Activated CD8-positive, alpha-beta memory T cell treated with anti-CD3 and anti-CD28 coated beads, Interleukin-2, amount 50 U/mL, for 24 hours (primary cell): ENCODE data around the gene DNAJC11.
A peak's percentile ranks its signal among the peaks of the same experiment; 100 is the strongest.

Experiments used
- DNase-seq: peaks from one replicate; pipeline ENCODE4 v3.0.0-alpha.2; 2020; ENCODE audit errors: extremely low read depth

Gene DNAJC11

GRCh38 chr1:6624710-6625583 lies 76.7 kb downstream of the DNAJC11 start, which contains the start of gene THAP3:
Gene THAP3, plus strand, starts transcription at chr1:6624868. Its CDS starts 351 bp downstream, at chr1:6625219.
- DNase-seq, result peak; percentile 54

GRCh38 chr1:6623269-6623965 lies 78.2 kb downstream of the DNAJC11 start:
- DNase-seq, result no peak

- DNase-seq, result no peak
Observed at GRCh38 chr1:6622396-6623152, 79.0 kb downstream of the DNAJC11 start.

- DNase-seq, result no peak
Observed at GRCh38 chr1:6621429-6622391, 79.9 kb downstream of the DNAJC11 start.

- no peak for DNase-seq
Observed at GRCh38 chr1:6619045-6619444, 82.6 kb downstream of the DNAJC11 start.

GRCh38 chr1:6614929-6615785 lies 86.5 kb downstream of the DNAJC11 start:
- no peak for DNase-seq

GRCh38 chr1:6614019-6614928 lies 87.3 kb downstream of the DNAJC11 start:
- DNase-seq, result no peak

GRCh38 chr1:6613361-6614018 lies 88.1 kb downstream of the DNAJC11 start, which contains the start of gene PHF13:
Gene PHF13, plus strand, starts transcription at chr1:6613731. Its CDS starts 336 bp downstream, at chr1:6614067.
- peak; percentile 98 for DNase-seq

GRCh38 chr1:6612641-6613360 lies 88.8 kb downstream of the DNAJC11 start:
- DNase-seq, result no peak

- no peak for DNase-seq
Observed at GRCh38 chr1:6603915-6604558, 97.6 kb downstream of the DNAJC11 start.

- DNase-seq, result peak; percentile 20
Observed at GRCh38 chr1:6603238-6603914, 98.2 kb downstream of the DNAJC11 start.

GRCh38 chr1:6602669-6603237 lies 98.9 kb downstream of the DNAJC11 start, which contains the start of gene KLHL21:
Gene KLHL21, minus strand, starts transcription at chr1:6602869. Its CDS starts 52 bp downstream, at chr1:6602817.
- peak; percentile 56 for DNase-seq

- DNase-seq, result no peak
Observed at GRCh38 chr1:6601923-6602668, 99.5 kb downstream of the DNAJC11 start.

GRCh38 chr1:6601049-6601922 lies 100.3 kb downstream of the DNAJC11 start:
- DNase-seq, result peak; percentile 67
